NCI-H2029 (cell line): ENCODE measurements around the gene PTPRC.
"Not testable (repeated sequence)": the region's sequence is repeated elsewhere in the genome, so short reads cannot be mapped to it uniquely, and the experiment has no call there.

Source experiments
- DNase-seq: peaks from one replicate; lab custom pipeline; 2025; lab: John Stamatoyannopoulos, UW

The PTPRC gene, protein sequence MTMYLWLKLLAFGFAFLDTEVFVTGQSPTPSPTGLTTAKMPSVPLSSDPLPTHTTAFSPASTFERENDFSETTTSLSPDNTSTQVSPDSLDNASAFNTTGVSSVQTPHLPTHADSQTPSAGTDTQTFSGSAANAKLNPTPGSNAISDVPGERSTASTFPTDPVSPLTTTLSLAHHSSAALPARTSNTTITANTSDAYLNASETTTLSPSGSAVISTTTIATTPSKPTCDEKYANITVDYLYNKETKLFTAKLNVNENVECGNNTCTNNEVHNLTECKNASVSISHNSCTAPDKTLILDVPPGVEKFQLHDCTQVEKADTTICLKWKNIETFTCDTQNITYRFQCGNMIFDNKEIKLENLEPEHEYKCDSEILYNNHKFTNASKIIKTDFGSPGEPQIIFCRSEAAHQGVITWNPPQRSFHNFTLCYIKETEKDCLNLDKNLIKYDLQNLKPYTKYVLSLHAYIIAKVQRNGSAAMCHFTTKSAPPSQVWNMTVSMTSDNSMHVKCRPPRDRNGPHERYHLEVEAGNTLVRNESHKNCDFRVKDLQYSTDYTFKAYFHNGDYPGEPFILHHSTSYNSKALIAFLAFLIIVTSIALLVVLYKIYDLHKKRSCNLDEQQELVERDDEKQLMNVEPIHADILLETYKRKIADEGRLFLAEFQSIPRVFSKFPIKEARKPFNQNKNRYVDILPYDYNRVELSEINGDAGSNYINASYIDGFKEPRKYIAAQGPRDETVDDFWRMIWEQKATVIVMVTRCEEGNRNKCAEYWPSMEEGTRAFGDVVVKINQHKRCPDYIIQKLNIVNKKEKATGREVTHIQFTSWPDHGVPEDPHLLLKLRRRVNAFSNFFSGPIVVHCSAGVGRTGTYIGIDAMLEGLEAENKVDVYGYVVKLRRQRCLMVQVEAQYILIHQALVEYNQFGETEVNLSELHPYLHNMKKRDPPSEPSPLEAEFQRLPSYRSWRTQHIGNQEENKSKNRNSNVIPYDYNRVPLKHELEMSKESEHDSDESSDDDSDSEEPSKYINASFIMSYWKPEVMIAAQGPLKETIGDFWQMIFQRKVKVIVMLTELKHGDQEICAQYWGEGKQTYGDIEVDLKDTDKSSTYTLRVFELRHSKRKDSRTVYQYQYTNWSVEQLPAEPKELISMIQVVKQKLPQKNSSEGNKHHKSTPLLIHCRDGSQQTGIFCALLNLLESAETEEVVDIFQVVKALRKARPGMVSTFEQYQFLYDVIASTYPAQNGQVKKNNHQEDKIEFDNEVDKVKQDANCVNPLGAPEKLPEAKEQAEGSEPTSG (N-terminal part only)

DNA sequence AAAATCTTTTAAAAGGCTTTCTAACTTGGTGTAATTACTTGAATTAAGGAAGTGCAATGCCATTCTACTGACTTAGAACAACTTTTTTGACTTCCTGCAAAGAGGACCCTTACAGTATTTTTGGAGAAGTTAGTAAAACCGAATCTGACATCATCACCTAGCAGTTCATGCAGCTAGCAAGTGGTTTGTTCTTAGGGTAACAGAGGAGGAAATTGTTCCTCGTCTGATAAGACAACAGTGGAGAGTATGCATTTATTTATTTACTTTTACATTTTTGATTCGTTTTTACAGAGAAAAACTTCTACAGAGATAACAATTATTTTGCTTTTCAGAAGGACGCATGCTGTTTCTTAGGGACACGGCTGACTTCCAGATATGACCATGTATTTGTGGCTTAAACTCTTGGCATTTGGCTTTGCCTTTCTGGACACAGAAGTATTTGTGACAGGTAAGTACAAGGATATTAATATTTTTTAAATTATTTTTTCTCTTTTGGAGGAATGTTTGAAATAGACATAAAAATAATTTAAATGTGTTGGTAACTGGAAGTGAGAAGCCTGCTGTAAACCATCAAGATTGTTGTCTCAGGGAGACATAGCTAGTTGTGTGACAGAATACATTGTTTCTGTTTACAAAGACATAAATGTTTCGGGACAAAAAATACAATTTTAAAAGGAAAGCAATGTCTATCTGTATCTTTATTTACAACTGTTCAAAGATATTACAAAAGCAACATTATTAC, at the start of gene PTPRC:
Gene PTPRC (plus strand): TSS at position 147 of the 742 bp plus-strand sequence. CDS start 229 bp downstream, at position 376.
- DNase-seq: no peak

DNA sequence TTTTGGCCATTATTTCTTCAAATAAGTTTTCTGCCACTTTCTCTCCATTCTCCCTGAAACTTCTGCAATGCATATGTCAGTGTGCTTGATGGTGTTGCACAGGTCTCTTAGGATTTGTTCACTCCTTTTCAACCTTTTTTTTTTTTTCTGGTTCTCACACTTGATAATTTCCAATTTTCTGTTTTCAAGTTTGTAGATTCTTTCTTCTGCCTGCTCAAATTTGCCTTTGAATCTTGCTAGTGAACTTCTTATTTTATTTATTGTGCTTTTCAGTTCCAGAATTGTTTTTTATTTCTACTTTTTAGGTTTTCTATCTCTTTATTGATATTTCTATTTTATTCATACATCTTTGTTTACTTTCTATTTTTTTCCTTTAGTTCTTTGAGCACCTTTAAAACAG, 48.4 kb upstream of the PTPRC start:
- no peak for DNase-seq

DNA sequence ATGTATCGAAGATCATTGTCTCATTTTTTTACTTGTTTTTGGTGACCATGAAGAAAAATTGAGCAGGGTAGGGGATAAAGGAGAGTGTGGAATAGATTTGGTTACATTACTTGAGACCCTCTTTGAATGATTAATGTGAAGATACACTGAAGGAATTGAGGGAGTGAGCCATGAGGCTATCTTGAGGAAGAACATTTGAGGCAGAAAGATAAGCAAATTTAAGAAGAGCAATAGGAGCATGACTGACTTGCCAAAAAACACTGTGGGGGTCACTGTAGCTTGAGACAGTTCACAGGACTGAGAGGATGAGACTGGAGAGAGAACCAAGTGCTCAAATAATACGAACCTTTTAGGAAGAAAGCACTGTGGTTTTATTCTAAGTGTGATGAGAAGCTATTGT, 43.1 kb upstream of the PTPRC start:
- no peak for DNase-seq

DNA sequence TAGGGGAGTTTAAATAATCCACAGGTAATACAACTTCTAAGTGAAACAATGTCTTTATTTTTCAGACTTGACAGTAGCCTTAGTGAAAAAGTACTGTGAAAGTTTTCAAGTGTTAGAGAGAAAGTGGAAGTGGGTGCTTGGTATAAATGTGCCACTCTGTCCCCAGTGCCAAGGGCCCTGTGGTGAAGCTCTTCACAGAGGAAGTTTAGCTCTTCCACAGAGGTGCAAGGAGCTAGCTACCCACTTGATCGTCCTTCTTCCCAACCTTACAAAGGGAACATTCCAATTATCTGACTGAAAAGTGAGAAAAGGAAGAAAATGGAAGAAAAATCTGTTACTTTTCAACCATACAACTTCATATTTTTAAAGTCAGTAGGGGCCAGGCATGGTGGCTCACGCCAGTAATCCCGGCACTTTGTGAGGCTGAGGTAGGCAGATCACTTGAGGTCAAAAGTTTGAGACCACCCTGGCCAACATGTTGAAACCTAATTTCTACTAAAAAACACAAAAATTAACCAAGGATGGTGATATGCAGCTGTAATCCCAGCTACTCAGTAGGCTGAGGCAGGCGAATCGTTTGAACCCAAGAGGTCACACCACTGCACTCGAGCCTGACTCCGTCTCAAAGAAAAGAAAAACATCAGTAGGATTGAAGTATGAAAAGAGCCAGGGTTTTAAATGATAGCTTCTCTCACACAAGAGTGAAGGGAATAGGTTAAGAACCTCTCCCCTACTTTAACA, 41.0 kb upstream of the PTPRC start:
- no peak for DNase-seq

DNA sequence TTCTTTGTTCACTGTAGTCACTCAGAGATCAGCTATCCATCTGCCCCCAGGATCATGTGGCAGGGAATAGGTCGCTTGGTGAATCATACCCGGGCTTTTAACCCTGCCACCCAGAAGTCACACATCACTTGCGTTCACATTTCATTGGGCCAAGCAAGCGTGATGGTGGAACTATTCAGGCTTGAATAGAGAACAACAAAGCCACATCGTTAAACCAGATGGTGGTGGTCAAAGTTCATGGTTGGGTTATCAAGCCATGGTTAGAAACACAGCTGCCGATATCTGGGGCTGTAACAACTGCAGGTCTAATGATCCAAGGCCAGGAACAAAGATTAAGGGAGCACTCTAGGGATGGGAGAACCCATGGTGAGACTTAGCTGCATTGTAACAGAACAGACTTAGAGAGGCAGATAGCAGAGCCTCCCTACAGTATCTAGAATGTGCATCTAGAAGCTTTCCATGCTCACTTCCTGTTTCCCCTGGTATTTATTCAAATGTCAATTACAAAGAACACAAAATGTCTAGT, 40.0 kb upstream of the PTPRC start:
- DNase-seq: no peak

DNA sequence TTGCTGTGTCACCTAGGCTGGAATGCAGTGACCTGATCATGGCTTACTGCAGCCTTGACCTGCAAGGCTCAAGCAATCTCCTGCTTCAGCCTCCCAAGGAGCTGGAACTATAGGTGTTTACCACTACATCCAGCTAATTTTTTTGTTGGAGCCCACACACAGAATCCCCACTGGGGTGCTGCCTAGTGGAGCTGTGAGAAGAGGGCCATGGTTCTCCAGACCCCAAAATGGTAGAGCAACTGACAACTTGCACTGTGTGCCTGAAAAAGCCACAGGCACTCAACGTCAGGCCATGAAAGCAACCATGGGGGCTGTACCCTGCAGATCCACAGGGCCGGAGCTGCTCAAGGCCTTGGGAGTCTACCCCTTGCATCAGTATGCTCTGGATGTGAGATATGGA, 39.1 kb upstream of the PTPRC start:
- DNase-seq: no peak

DNA sequence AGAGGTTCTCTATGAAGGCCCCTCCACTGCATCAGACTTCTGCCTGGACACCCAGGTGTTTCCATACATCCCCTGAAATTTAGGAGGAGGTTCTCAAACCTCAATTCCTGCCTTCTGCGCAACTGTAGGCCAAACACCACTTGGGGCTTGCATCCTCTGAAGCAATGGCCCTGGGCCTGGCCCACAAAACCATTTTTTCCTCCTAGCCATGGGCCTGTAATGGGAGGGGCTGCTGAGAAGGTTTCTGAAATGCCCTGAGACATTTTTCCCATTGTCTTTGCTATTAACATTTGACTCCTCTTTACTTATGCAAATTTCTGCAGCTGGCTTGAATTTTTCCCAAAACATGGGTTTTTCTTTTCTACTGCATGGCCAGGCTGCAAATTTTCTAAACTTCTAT, 37.9 kb upstream of the PTPRC start:
- no peak for DNase-seq

DNA sequence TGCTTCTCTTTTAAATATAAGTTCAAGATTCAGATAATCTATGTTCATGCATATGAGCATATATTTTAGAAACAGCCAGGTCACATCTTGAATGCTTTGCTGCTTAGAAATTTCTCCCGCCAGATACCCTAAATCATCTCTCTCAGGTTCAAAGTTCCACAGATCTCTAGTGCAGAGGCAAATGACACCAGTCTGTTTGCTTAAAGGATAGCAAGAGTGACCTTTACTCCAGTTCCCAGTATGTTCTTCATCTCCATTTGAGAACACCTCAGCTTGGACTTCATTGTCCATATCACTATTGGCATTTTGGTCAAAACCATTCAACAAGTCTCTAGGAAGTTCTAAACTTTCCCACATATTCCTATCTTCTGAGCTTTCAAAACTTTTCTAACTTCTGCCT, 37.5 kb upstream of the PTPRC start:
- not testable (repeated sequence) for DNase-seq

DNA sequence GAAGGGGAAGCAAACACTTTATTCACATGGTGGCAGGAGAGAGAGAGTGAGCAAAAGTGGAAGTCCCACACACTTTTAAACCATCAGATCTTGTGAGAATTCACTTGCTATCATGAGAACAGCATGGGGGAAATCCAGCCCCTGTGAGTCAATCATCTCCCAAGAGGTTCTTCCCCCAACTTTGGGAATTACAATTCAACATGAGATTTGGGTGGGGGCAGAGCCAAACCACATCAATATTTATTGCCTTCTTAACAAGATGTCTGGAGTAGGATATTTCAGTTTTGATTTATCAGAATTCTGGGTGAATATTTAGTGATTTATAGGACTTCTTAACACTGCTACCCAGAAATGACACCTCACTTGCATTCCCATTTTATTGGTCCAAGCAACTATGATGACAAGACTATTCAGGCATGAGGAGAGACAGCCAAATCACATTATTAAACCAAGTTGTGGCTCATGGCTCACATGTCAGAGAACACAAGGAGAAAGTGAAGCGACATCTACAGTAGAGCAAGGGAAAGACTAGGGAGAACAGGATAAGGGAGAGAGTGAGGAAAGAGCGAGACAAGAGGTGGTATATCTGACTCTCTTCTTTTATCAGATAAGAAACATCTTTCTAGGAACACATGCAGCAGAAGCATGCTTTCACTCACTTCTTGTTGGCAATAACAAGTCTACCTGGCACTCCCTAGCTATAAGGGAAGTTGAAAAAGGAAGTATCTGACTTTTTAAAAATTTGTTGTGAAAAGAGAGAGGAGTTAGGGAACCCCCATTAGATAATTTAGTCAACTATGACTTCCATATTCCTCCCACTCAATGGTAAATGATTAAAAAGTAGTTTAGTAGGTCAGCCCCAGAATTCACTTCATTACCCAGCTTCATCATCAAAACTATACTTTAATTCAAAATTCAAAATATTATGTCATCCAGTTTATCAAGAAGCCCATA, 36.6 kb upstream of the PTPRC start:
- no peak for DNase-seq

DNA sequence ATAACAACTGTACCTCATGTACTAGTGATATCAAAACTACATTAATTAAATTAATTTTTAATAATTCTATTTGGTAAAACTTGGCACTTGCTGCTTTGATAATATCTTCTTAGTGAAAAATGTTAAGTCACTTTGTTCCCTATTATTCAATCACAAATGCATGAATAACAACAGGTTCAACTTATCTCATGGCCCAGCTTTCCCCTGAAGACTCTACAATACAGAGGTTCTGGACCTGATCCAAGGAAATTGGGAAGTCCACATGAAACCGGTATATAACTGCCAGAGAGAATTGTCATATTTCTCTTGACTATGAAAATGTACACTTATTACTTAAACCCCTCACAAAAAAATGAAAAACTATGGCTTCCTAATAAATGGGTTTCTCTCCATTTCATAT, 33.9 kb upstream of the PTPRC start:
- DNase-seq: no peak

DNA sequence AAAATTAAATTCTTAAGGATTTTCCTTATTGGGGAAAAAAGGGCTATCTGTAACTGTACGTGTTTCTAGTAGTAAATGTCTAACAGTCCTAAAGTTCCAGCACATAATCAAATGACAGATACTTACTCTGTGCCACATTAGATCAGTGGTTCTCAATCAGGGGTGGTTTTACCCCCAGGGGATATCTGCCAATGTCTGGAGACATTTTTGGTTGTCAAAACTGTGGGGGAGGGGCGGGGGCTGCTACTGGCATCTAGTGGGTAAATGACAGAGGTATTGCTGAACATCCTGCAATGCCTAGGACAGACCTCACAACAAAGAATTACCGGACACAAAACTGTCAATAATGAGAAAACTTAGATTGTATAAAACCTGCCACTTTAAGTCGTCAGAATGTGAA, 33.4 kb upstream of the PTPRC start:
- DNase-seq: no peak

DNA sequence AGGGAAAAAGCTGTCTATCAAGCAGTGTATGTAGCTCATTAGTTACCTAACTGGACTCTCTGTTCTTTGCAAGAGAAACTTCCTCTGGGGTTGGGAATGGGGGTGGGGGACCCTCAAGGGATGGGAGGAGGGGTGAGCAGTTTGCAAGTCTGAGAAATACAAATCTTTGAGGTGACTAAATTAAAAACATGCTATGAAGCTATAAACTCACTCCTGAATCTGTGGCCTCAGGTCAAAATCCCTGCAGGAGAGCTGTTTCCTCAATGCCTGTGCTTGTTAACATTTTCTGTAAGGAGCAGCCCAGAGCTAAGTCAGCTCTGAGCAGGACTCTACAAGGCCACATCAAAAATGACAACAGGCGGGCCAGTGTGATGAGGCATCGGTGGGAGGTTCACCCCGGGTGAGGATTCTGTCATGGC, 32.8 kb upstream of the PTPRC start:
- DNase-seq: no peak

DNA sequence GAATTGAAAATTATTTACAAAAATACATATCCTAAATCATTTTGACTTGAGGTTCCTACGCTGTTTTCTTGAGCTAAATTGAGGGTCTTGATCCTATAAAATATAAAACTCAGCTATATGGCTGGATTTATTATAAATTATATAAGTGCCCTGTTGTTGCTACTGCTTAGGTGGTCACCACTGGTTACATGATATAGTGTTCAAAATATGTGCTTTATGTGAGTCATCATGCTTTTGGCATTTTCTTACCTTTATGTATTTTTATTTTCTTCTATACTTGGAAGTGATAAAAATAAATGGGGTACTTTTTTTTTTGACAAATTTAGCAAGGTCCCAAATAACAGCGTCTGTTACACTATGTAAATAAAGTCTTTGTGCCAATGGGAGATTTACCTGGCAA, 31.1 kb upstream of the PTPRC start:
- no peak for DNase-seq

DNA sequence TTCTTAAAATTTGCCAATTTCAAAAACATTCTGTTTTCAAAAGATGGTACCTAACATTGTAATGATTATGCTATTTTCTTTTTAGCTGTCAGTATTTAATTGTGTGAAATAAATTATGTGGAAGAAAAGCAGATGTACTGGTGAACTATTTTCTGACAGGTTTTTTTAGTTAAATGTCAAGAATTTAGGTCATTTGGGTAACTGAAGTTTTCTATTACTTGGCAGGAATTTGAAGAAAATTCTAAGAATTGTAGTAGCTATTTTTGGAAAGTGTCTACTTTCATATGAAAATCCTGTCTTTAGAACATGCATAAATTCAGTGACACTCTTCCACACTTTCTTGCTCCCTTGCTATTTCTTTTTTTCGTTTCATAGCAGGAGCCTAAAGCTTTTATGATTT, 28.5 kb upstream of the PTPRC start:
- DNase-seq: no peak

DNA sequence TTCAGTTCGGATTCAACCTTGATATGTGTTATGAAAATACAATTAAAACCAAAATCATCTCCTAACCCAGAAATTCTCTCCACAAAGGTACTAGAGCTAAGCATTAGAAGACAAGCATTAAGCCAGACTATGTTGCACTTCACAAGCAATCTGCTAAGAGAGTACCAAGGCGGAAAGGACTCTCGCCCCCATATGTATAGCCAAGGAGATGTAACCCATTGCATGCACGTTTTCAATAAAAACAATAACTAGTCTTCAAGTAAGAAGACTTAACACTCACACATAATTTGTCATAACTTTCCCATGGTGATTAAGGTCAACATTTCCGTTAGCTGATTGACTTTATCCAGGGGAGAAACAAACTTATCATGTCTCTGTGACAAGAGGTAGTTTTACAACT, 27.6 kb upstream of the PTPRC start:
- DNase-seq: no peak

DNA sequence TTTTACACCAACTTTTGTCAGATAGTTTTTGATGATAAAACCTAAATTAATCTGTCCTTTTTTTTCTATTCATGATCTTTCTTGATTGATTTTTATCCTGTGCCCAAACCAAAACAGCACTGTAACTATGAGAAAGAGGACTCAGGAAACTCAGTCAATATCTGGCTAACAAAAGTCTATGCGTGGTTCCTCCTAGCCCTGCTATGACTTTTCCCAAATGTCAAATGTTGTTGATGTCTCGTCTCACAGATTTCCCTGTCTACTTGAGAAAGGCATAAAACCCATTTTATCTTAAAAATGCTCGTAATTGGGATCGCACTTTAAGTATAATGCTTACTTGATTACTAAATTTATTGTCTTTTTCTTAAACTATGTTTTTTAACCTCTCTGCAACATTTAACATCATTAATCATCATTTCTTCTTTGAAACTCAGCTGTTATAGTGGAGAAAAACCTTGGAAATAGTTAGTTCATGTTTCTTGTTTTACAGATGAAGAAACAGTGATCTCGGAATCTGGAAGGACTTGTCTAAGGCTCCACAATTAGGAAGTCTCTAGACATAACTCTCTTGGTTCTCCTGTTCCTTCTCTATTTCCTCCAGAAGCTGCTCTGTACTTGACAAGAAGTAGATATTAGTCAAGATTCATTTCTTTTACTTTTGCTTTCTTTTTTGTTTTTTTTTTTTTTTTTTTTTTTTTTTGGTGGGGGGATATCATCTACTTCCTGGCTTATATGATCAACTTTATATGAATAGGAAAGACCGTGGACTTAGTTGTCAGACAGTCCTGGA, 26.2 kb upstream of the PTPRC start:
- no peak for DNase-seq

DNA sequence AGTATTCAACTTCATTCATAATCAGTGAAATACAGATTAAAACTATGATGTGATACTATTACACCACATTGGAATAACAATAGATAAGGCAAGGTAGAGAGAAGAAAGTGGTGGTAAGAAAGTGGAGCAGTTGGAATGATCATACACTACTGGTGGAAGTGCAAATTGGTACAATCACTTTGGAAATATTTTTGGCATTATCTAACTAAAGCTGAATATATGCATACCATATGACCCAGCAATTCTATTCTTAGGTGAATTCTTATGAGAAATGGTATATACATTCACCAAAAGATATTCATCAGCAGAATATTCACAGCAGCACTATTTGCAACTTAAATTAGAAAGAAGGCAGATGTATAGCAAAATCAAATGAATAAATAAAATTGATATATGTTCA, 21.4 kb upstream of the PTPRC start:
- DNase-seq: no peak

DNA sequence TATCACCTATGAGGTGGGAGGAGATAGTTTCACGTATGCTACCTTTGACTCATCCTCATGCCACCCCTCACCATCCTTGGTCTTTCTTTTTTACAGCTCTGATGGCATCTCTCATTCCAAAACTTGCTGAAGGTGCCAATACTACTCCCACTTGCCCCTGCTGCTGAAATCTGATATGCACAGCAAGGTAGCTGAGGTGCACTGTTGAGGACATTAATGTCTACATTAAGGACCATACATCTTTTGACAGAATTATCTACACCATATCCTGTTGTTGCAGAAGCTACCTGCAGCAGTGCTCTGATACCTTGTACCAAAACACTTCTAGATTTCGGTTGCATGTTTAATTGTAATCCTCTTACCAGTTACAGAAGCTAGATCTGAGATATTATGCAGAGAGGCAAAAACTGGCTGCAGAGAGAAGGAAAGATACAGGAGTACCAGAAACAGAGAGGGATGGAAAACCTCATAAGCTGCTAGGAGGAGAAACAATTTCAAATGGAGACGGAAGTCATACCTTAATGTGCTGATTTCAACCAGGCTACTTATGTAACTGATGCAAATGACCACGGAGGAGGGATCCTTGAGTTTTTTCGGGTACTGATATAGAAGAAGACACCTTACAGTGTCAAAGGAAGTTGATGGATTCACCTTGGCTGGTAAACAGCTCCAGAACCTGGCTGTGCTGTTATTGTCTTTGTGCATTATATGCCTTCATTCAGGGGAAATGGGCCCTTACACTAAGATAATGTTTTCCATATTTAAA, 19.3 kb upstream of the PTPRC start:
- DNase-seq: no peak
